ENCODE results near the gene GPR42.

GRCh38 chr19:35373492-35373891, 2.6 kb downstream of the GPR42 start:
- TF ChIP-seq, protein P1, sequence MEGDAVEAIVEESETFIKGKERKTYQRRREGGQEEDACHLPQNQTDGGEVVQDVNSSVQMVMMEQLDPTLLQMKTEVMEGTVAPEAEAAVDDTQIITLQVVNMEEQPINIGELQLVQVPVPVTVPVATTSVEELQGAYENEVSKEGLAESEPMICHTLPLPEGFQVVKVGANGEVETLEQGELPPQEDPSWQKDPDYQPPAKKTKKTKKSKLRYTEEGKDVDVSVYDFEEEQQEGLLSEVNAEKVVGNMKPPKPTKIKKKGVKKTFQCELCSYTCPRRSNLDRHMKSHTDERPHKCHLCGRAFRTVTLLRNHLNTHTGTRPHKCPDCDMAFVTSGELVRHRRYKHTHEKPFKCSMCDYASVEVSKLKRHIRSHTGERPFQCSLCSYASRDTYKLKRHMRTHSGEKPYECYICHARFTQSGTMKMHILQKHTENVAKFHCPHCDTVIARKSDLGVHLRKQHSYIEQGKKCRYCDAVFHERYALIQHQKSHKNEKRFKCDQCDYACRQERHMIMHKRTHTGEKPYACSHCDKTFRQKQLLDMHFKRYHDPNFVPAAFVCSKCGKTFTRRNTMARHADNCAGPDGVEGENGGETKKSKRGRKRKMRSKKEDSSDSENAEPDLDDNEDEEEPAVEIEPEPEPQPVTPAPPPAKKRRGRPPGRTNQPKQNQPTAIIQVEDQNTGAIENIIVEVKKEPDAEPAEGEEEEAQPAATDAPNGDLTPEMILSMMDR (conservative IDR thresholded peaks at IDR 0.05; ENCODE audit: low read depth, low read length) = no peak
- TF ChIP-seq EZH2 (IDR thresholded peaks at IDR 0.05; ENCODE audit: borderline replicate concordance, low read depth, low read length, poor library complexity, severe bottlenecking) = no peak
